ENCODE measurements around the gene DRG2. TPM values are rescaled to one million over a fixed set of nuclear protein-coding genes. Genes with fewer than 3 reads are reported as not detected.

DRG2 gene
- total and polyA plus RNA-seq, 7 donors = 25.0 to 37.3 (median 33.2) TPM

- no peak for DNase-seq
- Histone ChIP-seq H3K27ac (no peak overlapping the region), H3K4me3 (no peak overlapping the region), H3K36me3 (peaks cover 0 to 72% (median 26%) of the 10 kb centered on the region in 4 donors), H3K9me3 (no peaks in the 10 kb centered on the region), H3K27me3 (no peaks in the 10 kb centered on the region), H3K4me1 (no peaks in the 10 kb centered on the region)
- intact Hi-C loops (cut with DNase I) = no loop called here
- TF ChIP-seq POLR2AphosphoS5 (IDR thresholded peaks at IDR 0.05) (no peak), EP300 (IDR thresholded peaks at IDR 0.05) (no peak), CTCF (IDR thresholded peaks at IDR 0.05) (no peak), POLR2A (IDR thresholded peaks at IDR 0.05) (no peak)
- WGBS, 2 donors = 78 to 81% methylated on average over 2 of the region's 2 CpGs
Measured at GRCh38 chr17:18064053-18064452, 23.7 kb upstream of the DRG2 start.

GRCh38 chr17:18065546-18065945 is 22.2 kb upstream of the DRG2 start:
- WGBS, 2 donors = 95% methylated on average over 11 of the region's 11 CpGs
- H3K4me1 ChIP-seq = no peaks in the 10 kb centered on the region
- intact Hi-C loops (cut with DNase I) = no loop called here
- peaks cover 0 to 58% (median 18%) of the 10 kb centered on the region in 4 donors for H3K36me3 ChIP-seq
- DNase-seq = no peak
- H3K27ac ChIP-seq = no peak overlapping the region
- no peak overlapping the region for H3K4me3 ChIP-seq
- no peak for TF ChIP-seq CTCF (IDR thresholded peaks at IDR 0.05)
- TF ChIP-seq POLR2AphosphoS5 (IDR thresholded peaks at IDR 0.05) = no peak
- TF ChIP-seq POLR2A (IDR thresholded peaks at IDR 0.05) = no peak
- no peak for TF ChIP-seq EP300 (IDR thresholded peaks at IDR 0.05)
- H3K9me3 ChIP-seq = no peaks in the 10 kb centered on the region
- no peaks in the 10 kb centered on the region for H3K27me3 ChIP-seq

- DNase-seq = no peak
- H3K4me1 ChIP-seq = no peaks in the 10 kb centered on the region
- H3K9me3 ChIP-seq = no peaks in the 10 kb centered on the region
- WGBS, 2 donors = 92 to 98% methylated on average over 4 of the region's 4 CpGs
- no peaks in the 10 kb centered on the region for H3K27me3 ChIP-seq
- H3K36me3 ChIP-seq = peaks cover 0 to 45% (median 10%) of the 10 kb centered on the region in 4 donors
- no peak overlapping the region for H3K27ac ChIP-seq
- intact Hi-C loops (cut with DNase I) = no loop called here
- H3K4me3 ChIP-seq = no peak overlapping the region
- TF ChIP-seq CTCF (IDR thresholded peaks at IDR 0.05) = no peak
- no peak for TF ChIP-seq EP300 (IDR thresholded peaks at IDR 0.05)
- TF ChIP-seq POLR2A (IDR thresholded peaks at IDR 0.05) = no peak
- no peak for TF ChIP-seq POLR2AphosphoS5 (IDR thresholded peaks at IDR 0.05)
Measured at GRCh38 chr17:18066866-18067265, 20.9 kb upstream of the DRG2 start.

GRCh38 chr17:18069101-18069500 is 18.6 kb upstream of the DRG2 start:
- Histone ChIP-seq H3K36me3 (peaks cover 0 to 27% (median 8%) of the 10 kb centered on the region in 4 donors), H3K4me1 (no peaks in the 10 kb centered on the region), H3K27me3 (no peaks in the 10 kb centered on the region), H3K4me3 (no peak overlapping the region), H3K27ac (no peak overlapping the region), H3K9me3 (no peaks in the 10 kb centered on the region)
- DNase-seq = no peak
- intact Hi-C loops (cut with DNase I) = no loop called here
- no peak for TF ChIP-seq EP300 (IDR thresholded peaks at IDR 0.05)
- no peak for TF ChIP-seq POLR2AphosphoS5 (IDR thresholded peaks at IDR 0.05)
- no peak for TF ChIP-seq POLR2A (IDR thresholded peaks at IDR 0.05)
- no peak for TF ChIP-seq CTCF (IDR thresholded peaks at IDR 0.05)
- WGBS, 2 donors = 93 to 95% methylated on average over 2 of the region's 2 CpGs

- Histone ChIP-seq H3K27me3 (no peaks in the 10 kb centered on the region), H3K9me3 (no peaks in the 10 kb centered on the region), H3K4me1 (no peaks in the 10 kb centered on the region), H3K27ac (no peak overlapping the region), H3K36me3 (peaks cover 0 to 9% (median 1%) of the 10 kb centered on the region in 4 donors), H3K4me3 (no peak overlapping the region)
- 24 to 29% methylated on average over 8 of the region's 8 CpGs for WGBS, 2 donors
- DNase-seq = no peak
- intact Hi-C loops (cut with DNase I) = no loop called here
- TF ChIP-seq CTCF (IDR thresholded peaks at IDR 0.05) = no peak
- TF ChIP-seq POLR2A (IDR thresholded peaks at IDR 0.05) = no peak
- no peak for TF ChIP-seq EP300 (IDR thresholded peaks at IDR 0.05)
- TF ChIP-seq POLR2AphosphoS5 (IDR thresholded peaks at IDR 0.05) = no peak
Measured at GRCh38 chr17:18070861-18071340, 16.8 kb upstream of the DRG2 start.
